Right lobe of liver (tissue), 4 donors: ENCODE data around the gene GALNT17.

Experiments
- CTCF ChIP-seq, 4 donors: fragments of 200-600 bp in 3 of 4; fragments of 450-650 bp in 1 of 4; IDR thresholded peaks; one replicate each; pipeline versions ENCODE4 v1.5.1 to v1.8.0; 2016 to 2022; ENCODE audit warnings: antibody characterized with exemption in 4 of 4, mild to moderate bottlenecking in 2 of 4
- POLR2A ChIP-seq: fragments of 450-650 bp; IDR thresholded peaks from one replicate; pipeline ENCODE4 v1.6.1; 2017; ENCODE audit warnings: antibody characterized with exemption, mild to moderate bottlenecking
- donor health status: DM: no; HTN: no; CAD: no.
- donor health status: DM: no; HTN: no; CAD: no.
- donor health status: DM: no; HTN: yes; CAD: no.

DNA sequence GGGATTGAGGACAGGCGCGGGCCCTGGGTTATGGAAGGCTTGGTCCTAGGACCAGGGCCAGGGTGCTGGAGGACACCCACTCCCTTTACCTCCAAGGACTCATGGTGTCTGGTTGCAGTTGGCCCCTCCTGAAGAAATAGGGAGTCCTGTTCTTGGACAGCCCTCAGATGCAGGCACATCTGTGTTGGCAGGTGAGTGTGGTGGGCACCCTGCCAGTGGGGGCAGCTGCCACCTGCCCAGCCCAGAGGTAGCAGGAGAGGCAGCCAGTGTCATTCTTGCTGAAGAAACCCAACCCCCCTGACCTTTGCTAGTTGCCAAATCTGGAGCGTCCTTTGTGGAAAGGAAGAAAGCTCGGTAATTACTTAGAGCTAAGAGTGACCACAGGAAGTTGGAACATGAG, 8.3 kb downstream of the GALNT17 start:
- no peak for TF ChIP-seq CTCF (IDR thresholded peaks at IDR 0.05)
- no peak for TF ChIP-seq POLR2A
